WTC11 (cell line): Measurements from ENCODE around the gene RFNG. TPM values are rescaled to one million over a fixed set of nuclear protein-coding genes. Genes with fewer than 3 reads are reported as not detected.

Experiments
- ATAC-seq: fragments of 200-7000 bp; cut with Tn5 transposase; 2 replicates; pipeline ENCODE4 v1.10.0; 2021; ENCODE audit warnings: mild to moderate bottlenecking, moderate library complexity
- CTCF ChIA-PET: fragments of 300-600 bp; sonication (Branson Sonifier 250); formaldehyde crosslinking; loops from one replicate; lab custom pipeline; 2021; ENCODE audit warnings: antibody characterized with exemption; lab: Charles Lee
- POLR2A ChIA-PET: fragments of 350-600 bp; sonication (Branson Sonifier 250); formaldehyde crosslinking; loops from one replicate; lab custom pipeline; 2021; ENCODE audit warnings: antibody characterized with exemption; lab: Charles Lee
- DNase-seq: peaks from one replicate; pipeline ENCODE4 v3.0.0; 2021; ENCODE audit warnings: low spot score
- H3K27ac Mint-ChIP-seq: 2 replicates; pipeline ENCODE4 v1.8.0; 2021; ENCODE audit warnings: mixed read lengths
- H3K27me3 Mint-ChIP-seq: 2 replicates; pipeline ENCODE4 v1.8.0; 2021; ENCODE audit warnings: low read depth, mild to moderate bottlenecking, moderate library complexity, mixed read lengths
- H3K36me3 Mint-ChIP-seq: 2 replicates; pipeline ENCODE4 v1.8.0; 2021; ENCODE audit warnings: mixed read lengths
- H3K4me1 Mint-ChIP-seq: 2 replicates; pipeline ENCODE4 v1.8.0; 2022; ENCODE audit warnings: mixed read lengths
- H3K4me3 Mint-ChIP-seq: 2 replicates; pipeline ENCODE4 v1.8.0; 2021; ENCODE audit warnings: mild to moderate bottlenecking, moderate library complexity, mixed read lengths
- H3K9me3 Mint-ChIP-seq: 2 replicates; pipeline ENCODE4 v1.8.0; 2021; ENCODE audit warnings: mixed read lengths
- CTCF ChIP-seq: fragments of 200-600 bp; IDR thresholded peaks from 2 replicates; pipeline ENCODE4 v1.8.0; 2022; ENCODE audit warnings: antibody characterized with exemption
- E2F1 ChIP-seq: sonication (generic); formaldehyde crosslinking; IDR thresholded peaks from 2 replicates; pipeline ENCODE4 v1.8.0; 2022; ENCODE audit warnings: mild to moderate bottlenecking, missing genetic modification reagents
- FOXK1 ChIP-seq: sonication (generic); formaldehyde crosslinking; IDR thresholded peaks from 2 replicates; pipeline ENCODE4 v1.8.0; 2022; ENCODE audit warnings: mild to moderate bottlenecking, moderate library complexity, missing genetic modification reagents
- GABPB1 ChIP-seq: sonication (generic); formaldehyde crosslinking; IDR thresholded peaks from 2 replicates; pipeline ENCODE4 v1.8.1; 2023; ENCODE audit warnings: mild to moderate bottlenecking, missing genetic modification reagents
- HMGXB4 ChIP-seq: sonication (generic); formaldehyde crosslinking; IDR thresholded peaks from 2 replicates; pipeline ENCODE4 v1.8.1; 2023; ENCODE audit warnings: mild to moderate bottlenecking, moderate library complexity, missing genetic modification reagents
- IRF1 ChIP-seq: sonication (generic); formaldehyde crosslinking; IDR thresholded peaks from 2 replicates; pipeline ENCODE4 v1.8.0; 2023; ENCODE audit warnings: missing genetic modification reagents
- NFATC4 ChIP-seq: fragments of 250-450 bp; sonication (Bioruptor Pico); IDR thresholded peaks from 2 replicates; pipeline ENCODE4 v1.9.0; 2021; ENCODE audit warnings: mild to moderate bottlenecking
- PREB ChIP-seq: sonication (generic); formaldehyde crosslinking; IDR thresholded peaks from 2 replicates; pipeline ENCODE4 v1.8.1; 2022; ENCODE audit warnings: mild to moderate bottlenecking, missing genetic modification reagents, moderate library complexity, borderline replicate concordance
- SMAD4 ChIP-seq: sonication (generic); formaldehyde crosslinking; IDR thresholded peaks from 2 replicates; pipeline ENCODE4 v1.8.0; 2022; ENCODE audit warnings: mild to moderate bottlenecking, missing genetic modification reagents
- STAT6 ChIP-seq: sonication (generic); formaldehyde crosslinking; conservative IDR thresholded peaks from 2 replicates; pipeline ENCODE4 v1.8.1; 2023; ENCODE audit warnings: mild to moderate bottlenecking, low read depth, missing genetic modification reagents, moderate library complexity
- TEAD1 ChIP-seq: sonication (generic); formaldehyde crosslinking; IDR thresholded peaks from 2 replicates; pipeline ENCODE4 v1.8.0; 2022; ENCODE audit warnings: mild to moderate bottlenecking, missing genetic modification reagents
- ZNF512 ChIP-seq: sonication (generic); formaldehyde crosslinking; IDR thresholded peaks from 2 replicates; pipeline ENCODE4 v1.8.1; 2022; ENCODE audit warnings: missing genetic modification reagents, borderline replicate concordance
- total RNA-seq: library from RNA; stranded (reverse); gene quantifications from 3 replicates; pipeline ENCODE4 v1.2.3, GENCODE V29; 2021

RFNG gene
- total RNA-seq, 1 experiment from 2014 or later, result 41.6 TPM

GRCh38 chr17:82020572-82021106, 31.0 kb downstream of the RFNG start (continued):
- TF ChIP-seq PREB (no peak), E2F1 (no peak), IRF1 (CRISPR knock-in tag) (no peak), NFATC4 (CRISPR knock-in tag) (no peak), SMAD4 (CRISPR knock-in tag) (no peak)

- H3K36me3 Mint-ChIP-seq, result no peaks in the 10 kb centered on the region; the same call in 1 of the 2 replicates
- CTCF ChIA-PET, result interaction anchor here (0.6 to 8.8 kb wide), 57 partner anchors 11 to 697 kb away, joined by 3 to 119 read pairs (median 4); partner anchors contain the start of genes DCXR, FN3KRP, MAFG and MCRIP1
- peak; percentile 9 for ATAC-seq
- H3K4me1 Mint-ChIP-seq, result peaks cover 11% of the 10 kb centered on the region
- H3K27me3 Mint-ChIP-seq, result no peaks in the 10 kb centered on the region
- DNase-seq, result peak; percentile 91
- no peak overlapping the region for H3K27ac Mint-ChIP-seq
- POLR2A ChIA-PET, result interaction anchor here (0.5 to 1.7 kb wide), 3 partner anchors 12 to 104 kb away, joined by 3 to 5 read pairs (median 4); partner anchors contain the start of genes DCXR and RAC3
- H3K4me3 Mint-ChIP-seq, result no peak overlapping the region
- no peak for TF ChIP-seq TEAD1 (CRISPR knock-in tag)
- TF ChIP-seq FOXK1 (CRISPR knock-in tag), result 0 out of 2 replicates have a peak, but pooled peaks have one; percentile 34
- TF ChIP-seq NFATC4 (CRISPR knock-in tag), result 0 out of 2 replicates have a peak, but pooled peaks have one; percentile 45
- no peak for TF ChIP-seq ZNF512 (CRISPR knock-in tag)
- TF ChIP-seq GABPB1, result peak; percentile 37; the same call in 1 of the 2 replicates
- peak; percentile 85 for TF ChIP-seq CTCF
- no peak for TF ChIP-seq HMGXB4 (CRISPR knock-in tag)
- TF ChIP-seq STAT6, result no peak
- TF ChIP-seq, all 79 proteins: peak for 4
- H3K9me3 Mint-ChIP-seq, result no peaks in the 10 kb centered on the region
Measured at GRCh38 chr17:82019690-82020571, 31.7 kb downstream of the RFNG start.
